HepG2 (cell line): ENCODE measurements around the gene FUT3. TPM values are rescaled to one million over a fixed set of nuclear protein-coding genes. Genes with fewer than 3 reads are reported as not detected.

Experiments used
- BRCA1 ChIP-seq: sonication (generic); formaldehyde crosslinking; IDR thresholded peaks from 2 replicates; pipeline ENCODE4 v1.4.0; 2020; ENCODE audit warnings: missing genetic modification reagents
- CHD4 ChIP-seq: fragments of 200-600 bp; sonication (generic); IDR thresholded peaks from 2 replicates; pipeline ENCODE4 v1.7.0; 2017; ENCODE audit warnings: mild to moderate bottlenecking, low read length, borderline replicate concordance
- ETV5 ChIP-seq: IDR thresholded peaks from 2 replicates; pipeline ENCODE4 v1.6.1; 2018; ENCODE audit warnings: missing biosample characterization, missing genetic modification reagents, inconsistent platforms, borderline replicate concordance
- FOXK1 ChIP-seq: sonication (generic); formaldehyde crosslinking; IDR thresholded peaks from 2 replicates; pipeline ENCODE4 v1.4.0; 2020; ENCODE audit warnings: low read depth, missing genetic modification reagents, borderline replicate concordance
- HMGXB4 ChIP-seq, 2 experiments: sonication (generic) in 1 of 2; formaldehyde crosslinking in 1 of 2; IDR thresholded peaks; 2 replicates each; pipeline versions ENCODE4 v1.4.0 to v1.6.1; 2018 to 2020; ENCODE audit warnings: missing genetic modification reagents in 2 of 2, borderline replicate concordance in 1 of 2, low read depth in 1 of 2, mild to moderate bottlenecking in 1 of 2, missing biosample characterization in 1 of 2
- NCOA2 ChIP-seq: sonication (generic); formaldehyde crosslinking; IDR thresholded peaks from 2 replicates; pipeline ENCODE4 v1.8.0; 2022; ENCODE audit warnings: inconsistent platforms
- NFYC ChIP-seq: IDR thresholded peaks from 2 replicates; pipeline ENCODE4 v1.6.1; 2016; ENCODE audit warnings: missing genetic modification reagents, missing compliant biosample characterization
- PHF8 ChIP-seq: sonication (generic); formaldehyde crosslinking; IDR thresholded peaks from 2 replicates; pipeline ENCODE4 v1.5.0; 2020; ENCODE audit warnings: missing genetic modification reagents
- SETDB1 ChIP-seq: sonication (generic); formaldehyde crosslinking; IDR thresholded peaks from 2 replicates; pipeline ENCODE4 v1.5.1; 2020; ENCODE audit warnings: missing genetic modification reagents, mild to moderate bottlenecking, borderline replicate concordance
- TEAD3 ChIP-seq: optimal IDR thresholded peaks from 2 replicates; pipeline ENCODE3; 2016; ENCODE audit warnings: borderline replicate concordance
- YEATS4 ChIP-seq: sonication (generic); formaldehyde crosslinking; IDR thresholded peaks from 2 replicates; pipeline ENCODE4 v1.4.0; 2020; ENCODE audit warnings: missing genetic modification reagents, borderline replicate concordance
- ZBTB38 ChIP-seq: sonication (generic); formaldehyde crosslinking; IDR thresholded peaks from 2 replicates; pipeline ENCODE4 v1.5.1; 2020; ENCODE audit warnings: mild to moderate bottlenecking, missing genetic modification reagents
- ZNF567 ChIP-seq: sonication (generic); formaldehyde crosslinking; IDR thresholded peaks from 2 replicates; pipeline ENCODE4 v1.8.1; 2023; ENCODE audit warnings: mild to moderate bottlenecking, missing genetic modification reagents, borderline replicate concordance
- ZNF678 ChIP-seq: sonication (generic); formaldehyde crosslinking; IDR thresholded peaks from 2 replicates; pipeline ENCODE4 v1.4.0; 2020; ENCODE audit warnings: mild to moderate bottlenecking, missing genetic modification reagents
- ZNF704 ChIP-seq: sonication (generic); formaldehyde crosslinking; IDR thresholded peaks from 2 replicates; pipeline ENCODE4 v1.8.1; 2023; ENCODE audit warnings: mild to moderate bottlenecking, inconsistent platforms, moderate library complexity, missing genetic modification reagents, borderline replicate concordance
- polyA plus RNA-seq, 8 experiments: library from polyadenylated mRNA; depleted of rRNA in 3 of 8; stranded (reverse) in 7 of 8; unstranded in 1 of 8; fragments of >200 nt; fragmentation: Illumina TruSeq in 4 of 8; extraction: Trizol in 4 of 8; gene quantifications; 2 replicates each; pipeline versions ENCODE4 v1.2.1 to v1.2.3, GENCODE V29; 2011 to 2016; ENCODE audit warnings: low read depth in 4 of 8, missing spikeins in 1 of 8, mixed read lengths in 1 of 8; ENCODE audit not compliant: insufficient read depth in 1 of 8
- total RNA-seq, 5 experiments: library from RNA; depleted of rRNA; stranded (reverse); fragments of >200 nt; fragmentation: Illumina TruSeq; extraction: Trizol; gene quantifications; 2 replicates each; pipeline ENCODE4 v1.2.3, GENCODE V29; 2016; ENCODE audit warnings: low read depth in 1 of 5
- TF ChIP-seq, protein P1 (sequence below): sonication (generic); formaldehyde crosslinking; IDR thresholded peaks from 2 replicates; pipeline ENCODE4 v1.4.0; 2020; ENCODE audit warnings: missing genetic modification reagents
- TF ChIP-seq, protein P2 (sequence below): sonication (generic); formaldehyde crosslinking; IDR thresholded peaks from 2 replicates; pipeline ENCODE4 v1.9.0; 2022; ENCODE audit warnings: missing genetic modification reagents, mild to moderate bottlenecking, borderline replicate concordance
- TF ChIP-seq, protein P3 (sequence below): IDR thresholded peaks from 2 replicates; pipeline ENCODE4 v1.6.1; 2012; ENCODE audit warnings: inconsistent platforms

FUT3 gene
- total and polyA plus RNA-seq, 2 of the 13 experiments (the other 11 are each of a cell fraction or from before 2014, with no cell fraction given): 0.53 to 1.1 TPM

DNA sequence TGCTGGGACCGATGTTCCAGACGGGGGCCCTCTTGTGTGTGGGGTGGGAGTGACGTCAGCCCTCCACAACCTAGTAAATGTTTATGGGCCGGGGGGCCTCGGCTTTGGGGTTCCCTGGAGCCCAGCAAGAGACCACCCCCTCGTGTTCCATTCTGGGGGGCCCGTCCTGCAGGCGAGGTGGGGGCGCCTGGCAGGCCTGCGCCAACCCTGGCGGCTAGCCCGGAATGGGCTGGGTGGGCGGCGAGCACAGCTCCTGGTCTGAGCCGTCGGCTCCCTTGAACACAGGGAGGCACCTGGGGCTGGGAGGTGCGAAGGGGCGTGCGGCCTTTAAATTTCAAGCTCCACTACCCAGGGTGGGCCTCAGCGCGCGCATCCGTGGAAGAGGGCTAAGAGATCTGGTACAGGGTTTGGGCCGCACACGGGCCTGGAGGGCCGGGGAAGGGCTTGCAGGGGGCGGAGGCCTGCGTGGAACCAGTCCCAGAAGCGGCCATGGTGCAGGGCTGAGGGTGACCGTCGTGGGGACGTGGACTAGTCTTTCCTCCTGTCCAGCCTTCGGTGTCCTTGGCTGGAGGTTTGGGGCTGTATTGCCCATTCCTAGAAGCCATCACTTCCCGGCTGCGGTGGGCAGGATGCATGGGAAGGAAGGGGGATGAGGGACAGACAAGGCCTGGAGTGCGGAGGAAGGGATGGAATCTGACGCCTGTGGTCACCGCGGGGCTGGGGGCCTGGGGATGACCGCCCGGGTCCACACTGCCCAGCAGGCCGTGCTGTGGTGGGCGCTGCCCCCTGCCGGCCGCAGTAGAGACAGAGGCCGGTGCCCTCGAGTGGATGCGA lies 40.9 kb upstream of the FUT3 start (continued):
- TF ChIP-seq, protein P1, sequence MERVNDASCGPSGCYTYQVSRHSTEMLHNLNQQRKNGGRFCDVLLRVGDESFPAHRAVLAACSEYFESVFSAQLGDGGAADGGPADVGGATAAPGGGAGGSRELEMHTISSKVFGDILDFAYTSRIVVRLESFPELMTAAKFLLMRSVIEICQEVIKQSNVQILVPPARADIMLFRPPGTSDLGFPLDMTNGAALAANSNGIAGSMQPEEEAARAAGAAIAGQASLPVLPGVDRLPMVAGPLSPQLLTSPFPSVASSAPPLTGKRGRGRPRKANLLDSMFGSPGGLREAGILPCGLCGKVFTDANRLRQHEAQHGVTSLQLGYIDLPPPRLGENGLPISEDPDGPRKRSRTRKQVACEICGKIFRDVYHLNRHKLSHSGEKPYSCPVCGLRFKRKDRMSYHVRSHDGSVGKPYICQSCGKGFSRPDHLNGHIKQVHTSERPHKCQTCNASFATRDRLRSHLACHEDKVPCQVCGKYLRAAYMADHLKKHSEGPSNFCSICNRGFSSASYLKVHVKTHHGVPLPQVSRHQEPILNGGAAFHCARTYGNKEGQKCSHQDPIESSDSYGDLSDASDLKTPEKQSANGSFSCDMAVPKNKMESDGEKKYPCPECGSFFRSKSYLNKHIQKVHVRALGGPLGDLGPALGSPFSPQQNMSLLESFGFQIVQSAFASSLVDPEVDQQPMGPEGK (CRISPR knock-in tag): peak; percentile 91
- TF ChIP-seq CHD4: no peak
- TF ChIP-seq TEAD3 (CRISPR knock-in tag): peak; percentile 44
- TF ChIP-seq SETDB1 (CRISPR knock-in tag): 0 out of 2 replicates have a peak, but pooled peaks have one; percentile 15
- TF ChIP-seq FOXK1 (CRISPR knock-in tag): peak; percentile 52; the same call in 1 of the 2 replicates
- no peak; the same call in 1 of the 2 replicates for TF ChIP-seq ETV5 (CRISPR knock-in tag)
- 0 out of 2 replicates have a peak, but pooled peaks have one; percentile 4 for TF ChIP-seq ZNF704 (CRISPR knock-in tag)
- peak; percentile 80; the same call in 1 of the 2 replicates for TF ChIP-seq ZBTB38 (CRISPR knock-in tag)
- TF ChIP-seq ZNF678: 0 out of 2 replicates have a peak, but pooled peaks have one; percentile 28
- 0 out of 2 replicates have a peak, but pooled peaks have one; percentile 23 for TF ChIP-seq BRCA1 (CRISPR knock-in tag)
- peak; percentile 49; the same call in 1 of the 2 replicates for TF ChIP-seq PHF8 (CRISPR knock-in tag)
- TF ChIP-seq, protein P2, sequence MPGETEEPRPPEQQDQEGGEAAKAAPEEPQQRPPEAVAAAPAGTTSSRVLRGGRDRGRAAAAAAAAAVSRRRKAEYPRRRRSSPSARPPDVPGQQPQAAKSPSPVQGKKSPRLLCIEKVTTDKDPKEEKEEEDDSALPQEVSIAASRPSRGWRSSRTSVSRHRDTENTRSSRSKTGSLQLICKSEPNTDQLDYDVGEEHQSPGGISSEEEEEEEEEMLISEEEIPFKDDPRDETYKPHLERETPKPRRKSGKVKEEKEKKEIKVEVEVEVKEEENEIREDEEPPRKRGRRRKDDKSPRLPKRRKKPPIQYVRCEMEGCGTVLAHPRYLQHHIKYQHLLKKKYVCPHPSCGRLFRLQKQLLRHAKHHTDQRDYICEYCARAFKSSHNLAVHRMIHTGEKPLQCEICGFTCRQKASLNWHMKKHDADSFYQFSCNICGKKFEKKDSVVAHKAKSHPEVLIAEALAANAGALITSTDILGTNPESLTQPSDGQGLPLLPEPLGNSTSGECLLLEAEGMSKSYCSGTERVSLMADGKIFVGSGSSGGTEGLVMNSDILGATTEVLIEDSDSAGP: peak; percentile 89
- TF ChIP-seq NCOA2: 0 out of 2 replicates have a peak, but pooled peaks have one; percentile 38
- TF ChIP-seq YEATS4 (CRISPR knock-in tag): peak; percentile 42; the same call in 1 of the 2 replicates
- peak; percentile 71 to 87 for TF ChIP-seq HMGXB4 (CRISPR knock-in tag; IDR thresholded peaks at IDR 0.05; ENCODE audit: borderline replicate concordance in 1 of 2, low read depth in 1 of 2)
- peak; percentile 72; the same call in 1 of the 2 replicates for TF ChIP-seq ZNF567
- TF ChIP-seq NFYC (CRISPR knock-in tag): no peak
- TF ChIP-seq, protein P3, sequence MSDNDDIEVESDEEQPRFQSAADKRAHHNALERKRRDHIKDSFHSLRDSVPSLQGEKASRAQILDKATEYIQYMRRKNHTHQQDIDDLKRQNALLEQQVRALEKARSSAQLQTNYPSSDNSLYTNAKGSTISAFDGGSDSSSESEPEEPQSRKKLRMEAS: no peak; the same call in 1 of the 2 replicates
